H1 (cell line): ENCODE data around the gene NDUFB2. TPM values are rescaled to one million over a fixed set of nuclear protein-coding genes. Genes with fewer than 3 reads are reported as not detected.

Experiments used
- CTCF ChIA-PET: fragments of 300-600 bp; sonication (Branson Sonifier 250); formaldehyde crosslinking; loops from one replicate; lab custom pipeline; 2021; ENCODE audit not compliant: partially characterized antibody; lab: Charles Lee
- POLR2A ChIA-PET: fragments of 300-600 bp; sonication (Branson Sonifier 250); formaldehyde crosslinking; loops from one replicate; lab custom pipeline; 2021; ENCODE audit warnings: inconsistent platforms; ENCODE audit not compliant: partially characterized antibody; lab: Charles Lee
- DNase-seq, 2 experiments: peaks; one replicate each; pipeline versions ENCODE4 v3.0.0 to v3.0.0-alpha.2; 2010 to 2022; ENCODE audit warnings: low spot score in 2 of 2, low read depth in 1 of 2, mixed read lengths in 1 of 2
- FAIRE-seq: peaks from 2 replicates; lab custom pipeline; 2011; peaks lifted over from hg19 to GRCh38; lab: Jason Lieb, UNC
- H2AFZ ChIP-seq: 2 replicates; pipeline ENCODE4 v1.8.1; 2012; ENCODE audit warnings: low read length, inconsistent platforms
- H2AK5ac ChIP-seq: 2 replicates; pipeline ENCODE4 v1.6.1; 2013; ENCODE audit warnings: low read depth, low read length
- H2BK120ac ChIP-seq: replicated peaks from 2 replicates; pipeline ENCODE3; 2013; ENCODE audit warnings: low read depth, low read length, inconsistent platforms
- H2BK12ac ChIP-seq: 2 replicates; pipeline ENCODE4 v1.6.1; 2013; ENCODE audit warnings: low read depth, low read length
- H2BK15ac ChIP-seq: 2 replicates; pipeline ENCODE4 v1.6.1; 2013; ENCODE audit warnings: low read length
- H2BK20ac ChIP-seq: 2 replicates; pipeline ENCODE4 v1.6.1; 2013; ENCODE audit warnings: low read length
- H2BK5ac ChIP-seq: 2 replicates; pipeline ENCODE4 v1.6.1; 2013; ENCODE audit warnings: low read depth, low read length
- H3K14ac ChIP-seq: 2 replicates; pipeline ENCODE4 v1.6.1; 2013; ENCODE audit warnings: inconsistent platforms; ENCODE audit not compliant: insufficient read length
- H3K18ac ChIP-seq: 2 replicates; pipeline ENCODE4 v1.6.1; 2013; ENCODE audit warnings: low read length; ENCODE audit errors: extremely low read depth
- H3K23ac ChIP-seq: 2 replicates; pipeline ENCODE4 v1.6.1; 2013; ENCODE audit warnings: inconsistent platforms; ENCODE audit not compliant: insufficient read length
- H3K23me2 ChIP-seq: 2 replicates; pipeline ENCODE4 v1.6.1; 2013; ENCODE audit warnings: low read depth, low read length
- H3K27ac ChIP-seq: 2 replicates; pipeline ENCODE4 v1.6.1; 2011; ENCODE audit warnings: low read depth, low read length, inconsistent platforms
- H3K27me3 ChIP-seq, 4 experiments: replicated peaks in 1 of 4; 1 replicate in 1 of 4; 2 replicates in 3 of 4; pipeline versions ENCODE4 v1.6.1 to v1.8.1; 2011 to 2013; ENCODE audit warnings: low read length in 3 of 4, mild to moderate bottlenecking in 3 of 4, inconsistent platforms in 2 of 4, mixed read lengths in 2 of 4, moderate library complexity in 1 of 4; ENCODE audit not compliant: control insufficient read depth in 3 of 4, insufficient read depth in 3 of 4; ENCODE audit errors: extremely low read depth in 1 of 4
- H3K36me3 ChIP-seq, 4 experiments: 2 replicates each; pipeline versions ENCODE4 v1.6.1 to v1.8.1; 2011 to 2013; ENCODE audit warnings: mild to moderate bottlenecking in 4 of 4, low read length in 3 of 4, moderate library complexity in 2 of 4, control low read depth in 1 of 4, inconsistent platforms in 1 of 4; ENCODE audit not compliant: insufficient read depth in 4 of 4, control insufficient read depth in 2 of 4
- H3K4ac ChIP-seq: replicated peaks from 2 replicates; pipeline ENCODE3; 2013; ENCODE audit warnings: low read length, low read depth, mixed read lengths, inconsistent platforms; ENCODE audit not compliant: insufficient read length
- H3K4me1 ChIP-seq, 4 experiments: replicated peaks in 1 of 4; 1 replicate in 1 of 4; 2 replicates in 3 of 4; pipeline versions ENCODE4 v1.6.1 to v1.8.1; 2011 to 2013; ENCODE audit warnings: low read length in 3 of 4, inconsistent platforms in 2 of 4, mixed read lengths in 1 of 4; ENCODE audit not compliant: insufficient read depth in 4 of 4, control insufficient read depth in 3 of 4
- H3K4me2 ChIP-seq, 2 experiments: 2 replicates each; pipeline versions ENCODE4 v1.6.1 to v1.8.1; 2011 to 2013; ENCODE audit warnings: low read depth in 2 of 2, low read length in 2 of 2, control low read depth in 1 of 2, inconsistent platforms in 1 of 2, mild to moderate bottlenecking in 1 of 2; ENCODE audit not compliant: insufficient read depth in 1 of 2
- H3K4me3 ChIP-seq, 4 experiments: fragments of 200-600, 300-600 bp in 1 of 4; sonication (generic), shearing (Covaris generic), sonication (Bioruptor Twin) in 1 of 4; 2 replicates each; pipeline versions ENCODE4 v1.5.1 to v1.8.1; 2011 to 2016; ENCODE audit warnings: low read length in 4 of 4, low read depth in 3 of 4, control low read depth in 2 of 4, inconsistent platforms in 2 of 4, mild to moderate bottlenecking in 2 of 4, mixed read lengths in 1 of 4, moderate library complexity in 1 of 4; ENCODE audit not compliant: insufficient read depth in 2 of 4; ENCODE audit errors: extremely low read depth in 1 of 4
- H3K56ac ChIP-seq: replicated peaks from 2 replicates; pipeline ENCODE3; 2013; ENCODE audit warnings: low read depth, mild to moderate bottlenecking, mixed read lengths, low read length, inconsistent platforms; ENCODE audit not compliant: insufficient read length
- H3K79me1 ChIP-seq: 2 replicates; pipeline ENCODE4 v1.6.1; 2013; ENCODE audit warnings: low read depth, low read length, control low read depth
- H3K79me2 ChIP-seq, 2 experiments: 2 replicates each; pipeline versions ENCODE4 v1.6.1 to v1.8.1; 2012 to 2013; ENCODE audit warnings: low read length in 2 of 2, mild to moderate bottlenecking in 2 of 2, inconsistent platforms in 1 of 2; ENCODE audit not compliant: insufficient read depth in 2 of 2, control insufficient read depth in 1 of 2
- H3K9ac ChIP-seq, 4 experiments: replicated peaks in 1 of 4; 1 replicate in 1 of 4; 2 replicates in 3 of 4; pipeline versions ENCODE4 v1.6.1 to v1.8.1; 2011 to 2013; ENCODE audit warnings: low read depth in 3 of 4, low read length in 3 of 4, control low read depth in 2 of 4, mild to moderate bottlenecking in 2 of 4, moderate library complexity in 2 of 4, inconsistent platforms in 1 of 4; ENCODE audit errors: extremely low read depth in 1 of 4
- H3K9me3 ChIP-seq, 2 experiments: 2 replicates each; pipeline versions ENCODE4 v1.6.1 to v1.8.1; 2012 to 2013; ENCODE audit warnings: mild to moderate bottlenecking in 2 of 2, moderate library complexity in 2 of 2, control low read depth in 1 of 2, inconsistent platforms in 1 of 2, low read depth in 1 of 2, low read length in 1 of 2, mixed read lengths in 1 of 2; ENCODE audit not compliant: insufficient read depth in 2 of 2
- H4K20me1 ChIP-seq, 2 experiments: replicated peaks in 1 of 2; 2 replicates each; pipeline versions ENCODE3 to v1.8.1; 2011 to 2013; ENCODE audit warnings: inconsistent platforms in 2 of 2, low read length in 2 of 2, mild to moderate bottlenecking in 1 of 2; ENCODE audit not compliant: insufficient read depth in 2 of 2, control insufficient read depth in 1 of 2
- H4K5ac ChIP-seq: 2 replicates; pipeline ENCODE4 v1.6.1; 2013; ENCODE audit warnings: low read length, low read depth, mixed read lengths, inconsistent platforms; ENCODE audit not compliant: insufficient read length
- H4K8ac ChIP-seq: 2 replicates; pipeline ENCODE4 v1.8.0; 2013; ENCODE audit warnings: mild to moderate bottlenecking, moderate library complexity, low read length, inconsistent platforms; ENCODE audit not compliant: insufficient read depth; ENCODE audit errors: extremely low read depth
- H4K91ac ChIP-seq: replicated peaks from 2 replicates; pipeline ENCODE3; 2013; ENCODE audit warnings: low read length, mixed read lengths, inconsistent platforms; ENCODE audit not compliant: insufficient read length
- POU5F1 ChIP-seq: IDR thresholded peaks from 2 replicates; pipeline ENCODE4 v1.6.1; 2011; ENCODE audit warnings: low read depth, mild to moderate bottlenecking, low read length, moderate library complexity
- RAD21 ChIP-seq, 2 experiments: IDR thresholded peaks in 1 of 2; conservative IDR thresholded peaks in 1 of 2; 2 replicates each; pipeline ENCODE4 v1.6.1; 2011; ENCODE audit warnings: low read depth in 2 of 2, low read length in 2 of 2, improper control_type of control experiment in 1 of 2, inconsistent platforms in 1 of 2, mild to moderate bottlenecking in 1 of 2, moderate library complexity in 1 of 2
- WGBS, 2 experiments: shearing (Covaris generic) in 1 of 2; methylation state at CpG; one replicate each; pipeline versions ENCODE4 v1.1.6 to v1.1.7; 2013 to 2015; ENCODE audit warnings: low lambda C conversion rate in 2 of 2, mixed read lengths in 2 of 2, inconsistent platforms in 1 of 2, low coverage in 1 of 2, missing lambda C conversion rate in 1 of 2; ENCODE audit not compliant: insufficient replicate concordance in 2 of 2, insufficient coverage in 1 of 2, insufficient read length in 1 of 2; ENCODE audit errors: extremely low coverage in 1 of 2, missing lambda C conversion rate in 1 of 2; 5-methylcytosine and 5-hydroxymethylcytosine counted together
- polyA plus RNA-seq, 7 experiments: library from polyadenylated mRNA; depleted of rRNA in 3 of 7; stranded (reverse) in 5 of 7; unstranded in 2 of 7; fragments of >200 nt in 5 of 7; fragments of 200-250 nt in 2 of 7; gene quantifications; 1 replicate in 5 of 7; 2 replicates in 1 of 7; 4 replicates in 1 of 7; pipeline versions ENCODE4 v1.2.1 to v1.2.3, GENCODE V29; 2011 to 2013; ENCODE audit warnings: missing spikeins in 2 of 7, mixed read lengths in 2 of 7
- total RNA-seq: library from RNA; stranded (reverse); fragmentation: NEBNext Ultra II Directional; extraction: Animal tissue kit (Norgen Biotek cat#: 25700); gene quantifications from 2 replicates; pipeline ENCODE4 v1.2.1, GENCODE V29; 2021

NDUFB2 gene
- total and polyA plus RNA-seq, 2 of the 8 experiments (the other 6 are each of a cell fraction or from before 2014, with no cell fraction given) = 168 to 881 TPM

DNA sequence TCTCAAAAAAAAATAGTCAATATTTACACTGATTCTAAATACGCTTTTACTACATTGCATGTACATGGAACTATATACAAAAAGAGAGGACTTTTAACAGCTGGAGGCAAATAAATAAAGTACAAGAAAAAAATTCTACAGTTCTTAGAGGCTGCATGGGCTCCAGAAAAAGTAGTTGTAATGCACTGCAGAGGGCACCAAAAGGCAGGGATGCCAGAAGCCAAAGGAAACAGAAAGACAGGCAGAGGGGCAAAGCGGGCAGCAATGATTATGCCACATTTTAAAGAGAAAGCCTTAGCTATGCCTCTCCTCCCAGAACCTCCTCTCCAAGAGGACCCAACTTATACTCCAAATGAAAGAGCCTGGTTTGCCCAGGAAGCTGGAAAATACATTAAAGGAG is 35.4 kb upstream of the NDUFB2 start:
- no peak overlapping the region for H3K4me2 ChIP-seq
- no peaks in the 10 kb centered on the region for H3K36me3 ChIP-seq
- H2BK15ac ChIP-seq = no peak overlapping the region
- H3K4me3 ChIP-seq = no peak overlapping the region
- TF ChIP-seq RAD21 (IDR thresholded peaks at IDR 0.05 in 1 of 2, conservative IDR thresholded peaks at IDR 0.05 in 1 of 2; ENCODE audit: low read depth in 2 of 2, low read length in 2 of 2) (peak; percentile 29 to 56), POU5F1 (no peak)
- no peaks in the 10 kb centered on the region for H3K79me2 ChIP-seq
- H2BK20ac ChIP-seq = no peak overlapping the region
- no peak overlapping the region for H3K14ac ChIP-seq
- DNase-seq = no peak
- no peak overlapping the region for H3K23ac ChIP-seq
- H3K18ac ChIP-seq = no peak overlapping the region
- WGBS, 2 experiments = 95% methylated on average over 2 of the region's 2 CpGs; no CpG with 5 or more reads in 1 of the 2 experiments
- H3K79me1 ChIP-seq = no peaks in the 10 kb centered on the region
- H4K8ac ChIP-seq = no peak overlapping the region
- no peak overlapping the region for H3K27ac ChIP-seq
- CTCF ChIA-PET = interaction anchor here (0.7 to 5.1 kb wide), 16 partner anchors 8 to 485 kb away, joined by 3 to 35 read pairs (median 4); no protein-coding TSS in a partner anchor
- H4K91ac ChIP-seq = no peak overlapping the region
- H3K27me3 ChIP-seq = no peaks in the 10 kb centered on the region
- H2AK5ac ChIP-seq = no peak overlapping the region
- H3K56ac ChIP-seq = no peak overlapping the region
- no peaks in the 10 kb centered on the region for H3K23me2 ChIP-seq
- H3K9me3 ChIP-seq = no peaks in the 10 kb centered on the region
- POLR2A ChIA-PET = interaction anchor here (0.7 kb wide), 1 partner anchor 26 kb away, joined by 3 read pairs; no protein-coding TSS in a partner anchor
- no peak overlapping the region for H2BK5ac ChIP-seq
- FAIRE-seq = no peak
- no peak overlapping the region for H4K5ac ChIP-seq
- H2BK12ac ChIP-seq = no peak overlapping the region
- no peak overlapping the region for H3K4ac ChIP-seq
- H3K9ac ChIP-seq = no peak overlapping the region
- no peak overlapping the region for H2BK120ac ChIP-seq
- peaks cover 0 to 3% (median 1%) of the 10 kb centered on the region in 4 experiments; a peak in 2 of 7 replicates for H3K4me1 ChIP-seq
- no peaks in the 10 kb centered on the region for H4K20me1 ChIP-seq
- no peak overlapping the region for H2AFZ ChIP-seq
